ENCODE data around the gene KCNK1. TPM values are rescaled to one million over a fixed set of nuclear protein-coding genes. Genes with fewer than 3 reads are reported as not detected.

The KCNK1 gene
- total and polyA plus RNA-seq, 2 of the 13 experiments (the other 11 are each of a cell fraction or from before 2014, with no cell fraction given) = not detected

DNA sequence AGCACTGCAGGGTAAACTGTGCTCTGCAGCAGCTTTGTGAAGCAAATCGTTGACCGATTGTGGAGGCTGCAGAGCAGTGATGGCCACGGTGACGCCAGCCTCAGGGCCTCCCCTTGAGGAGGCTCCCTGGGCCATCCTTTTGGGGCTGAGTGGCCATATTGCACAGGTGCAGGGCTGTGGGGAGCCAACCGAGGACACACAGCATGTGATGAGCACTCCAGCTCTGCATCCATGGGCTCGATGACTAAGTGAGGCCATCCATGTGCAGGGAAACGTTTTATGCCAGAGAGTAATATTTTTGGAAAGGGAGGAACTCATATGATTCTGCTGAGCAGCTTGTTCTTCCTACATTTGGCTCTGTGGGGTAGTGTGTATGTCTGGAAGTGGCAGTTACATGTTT lies 24.6 kb downstream of the KCNK1 start:
- Histone ChIP-seq H3K9ac (ENCODE audit: insufficient read depth, low read depth, low read length) (no peak overlapping the region), H3K36me3 (replicated peaks in 1 of 2; ENCODE audit: control insufficient read depth in 1 of 2, insufficient read depth in 2 of 2, low read length in 2 of 2) (no peaks in the 10 kb centered on the region), H3K4me1 (ENCODE audit: insufficient read depth, low read length) (no peaks in the 10 kb centered on the region), H3K9me3 (ENCODE audit: low read length) (no peaks in the 10 kb centered on the region), H3K27ac (ENCODE audit: extremely low read length, insufficient read depth, low read length) (no peak overlapping the region), H4K20me1 (ENCODE audit: insufficient read depth, low read length) (no peaks in the 10 kb centered on the region), H3K27me3 (ENCODE audit: control insufficient read depth in 1 of 2, insufficient read depth in 2 of 2, low read length in 2 of 2) (peaks cover 0 to 1% of the 10 kb centered on the region in 2 experiments; a peak in 1 of 5 replicates), H2AFZ (ENCODE audit: low read length) (no peak overlapping the region), H3K4me3 (replicated peaks in 1 of 3; ENCODE audit: insufficient read depth in 1 of 3, low read depth in 2 of 3, low read length in 3 of 3) (no peak overlapping the region), H3K79me2 (ENCODE audit: insufficient read depth, low read length) (no peaks in the 10 kb centered on the region), H3K4me2 (ENCODE audit: low read depth, low read length) (no peak overlapping the region)
- ChIA-PET POLR2A (no interaction called here), CTCF (ENCODE audit: low intra/inter-chr PET ratio, low total read pairs) (no interaction called here)
- WGBS (ENCODE audit: low lambda C conversion rate) = 17% methylated on average over 6 of the region's 7 CpGs
- TF ChIP-seq, protein P1, sequence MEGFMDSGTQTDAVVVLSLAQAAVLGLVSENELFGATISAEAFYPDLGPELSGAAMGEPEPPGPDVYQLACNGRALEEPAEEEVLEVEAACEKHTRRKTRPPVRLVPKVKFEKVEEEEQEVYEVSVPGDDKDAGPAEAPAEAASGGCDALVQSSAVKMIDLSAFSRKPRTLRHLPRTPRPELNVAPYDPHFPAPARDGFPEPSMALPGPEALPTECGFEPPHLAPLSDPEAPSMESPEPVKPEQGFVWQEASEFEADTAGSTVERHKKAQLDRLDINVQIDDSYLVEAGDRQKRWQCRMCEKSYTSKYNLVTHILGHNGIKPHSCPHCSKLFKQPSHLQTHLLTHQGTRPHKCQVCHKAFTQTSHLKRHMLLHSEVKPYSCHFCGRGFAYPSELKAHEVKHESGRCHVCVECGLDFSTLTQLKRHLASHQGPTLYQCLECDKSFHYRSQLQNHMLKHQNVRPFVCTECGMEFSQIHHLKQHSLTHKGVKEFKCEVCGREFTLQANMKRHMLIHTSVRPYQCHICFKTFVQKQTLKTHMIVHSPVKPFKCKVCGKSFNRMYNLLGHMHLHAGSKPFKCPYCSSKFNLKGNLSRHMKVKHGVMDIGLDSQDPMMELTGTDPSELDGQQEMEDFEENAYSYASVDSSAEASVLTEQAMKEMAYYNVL (CRISPR knock-in tag; IDR thresholded peaks at IDR 0.05; ENCODE audit: borderline replicate concordance) = no peak
- no peak for TF ChIP-seq ZNF660 (CRISPR knock-in tag; IDR thresholded peaks at IDR 0.05; ENCODE audit: borderline replicate concordance, low read depth)
- TF ChIP-seq ZNF431 (CRISPR knock-in tag; IDR thresholded peaks at IDR 0.05; ENCODE audit: borderline replicate concordance, low read depth) = no peak
- no peak for TF ChIP-seq HMGA1 (CRISPR knock-in tag; conservative IDR thresholded peaks at IDR 0.05)
- TF ChIP-seq CENPX (CRISPR knock-in tag; IDR thresholded peaks at IDR 0.05) = no peak
- TF ChIP-seq, protein P2, sequence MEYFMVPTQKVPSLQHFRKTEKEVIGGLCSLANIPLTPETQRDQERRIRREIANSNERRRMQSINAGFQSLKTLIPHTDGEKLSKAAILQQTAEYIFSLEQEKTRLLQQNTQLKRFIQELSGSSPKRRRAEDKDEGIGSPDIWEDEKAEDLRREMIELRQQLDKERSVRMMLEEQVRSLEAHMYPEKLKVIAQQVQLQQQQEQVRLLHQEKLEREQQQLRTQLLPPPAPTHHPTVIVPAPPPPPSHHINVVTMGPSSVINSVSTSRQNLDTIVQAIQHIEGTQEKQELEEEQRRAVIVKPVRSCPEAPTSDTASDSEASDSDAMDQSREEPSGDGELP (IDR thresholded peaks at IDR 0.05; ENCODE audit: borderline replicate concordance, low read depth) = no peak
- no peak for TF ChIP-seq EED (CRISPR knock-in tag; IDR thresholded peaks at IDR 0.05)
- TF ChIP-seq, protein P3, sequence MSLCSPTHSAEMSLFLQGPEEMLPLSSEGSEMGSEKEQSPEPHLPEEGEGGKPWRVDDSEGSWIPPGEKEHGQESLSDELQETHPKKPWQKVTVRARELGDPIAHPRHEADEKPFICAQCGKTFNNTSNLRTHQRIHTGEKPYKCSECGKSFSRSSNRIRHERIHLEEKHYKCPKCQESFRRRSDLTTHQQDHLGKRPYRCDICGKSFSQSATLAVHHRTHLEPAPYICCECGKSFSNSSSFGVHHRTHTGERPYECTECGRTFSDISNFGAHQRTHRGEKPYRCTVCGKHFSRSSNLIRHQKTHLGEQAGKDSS (CRISPR knock-in tag; IDR thresholded peaks at IDR 0.05; ENCODE audit: borderline replicate concordance, low read depth) = no peak
- TF ChIP-seq RCOR2 (CRISPR knock-in tag; IDR thresholded peaks at IDR 0.05) = no peak
- TF ChIP-seq ZNF382 (CRISPR knock-in tag; IDR thresholded peaks at IDR 0.05; ENCODE audit: borderline replicate concordance) = no peak
- TF ChIP-seq ZBTB7B (CRISPR knock-in tag; IDR thresholded peaks at IDR 0.05) = no peak
- no peak for TF ChIP-seq FOSL1 (CRISPR knock-in tag; IDR thresholded peaks at IDR 0.05; ENCODE audit: borderline replicate concordance)
- ATAC-seq (no peak), DNase-seq (ENCODE audit: low spot score) (no peak), FAIRE-seq (no peak)
- in situ Hi-C loops (cut with HindIII; ENCODE audit: extremely low pct_ligation_motif_present, low pct_unique_long_range_greater_than_20kb) = no loop called here
- BruUV-seq (replicated peaks) = no TSS peak
- intact Hi-C loops (cut with micrococcal nuclease; ENCODE audit: unreplicated experiment) = no loop called here
